ENCODE data around the gene STK10. TPM values are rescaled to one million over a fixed set of nuclear protein-coding genes. Genes with fewer than 3 reads are reported as not detected.

STK10 gene
- total RNA-seq, 2 donors from 2014 or later = 25.6 to 39.2 TPM

DNA sequence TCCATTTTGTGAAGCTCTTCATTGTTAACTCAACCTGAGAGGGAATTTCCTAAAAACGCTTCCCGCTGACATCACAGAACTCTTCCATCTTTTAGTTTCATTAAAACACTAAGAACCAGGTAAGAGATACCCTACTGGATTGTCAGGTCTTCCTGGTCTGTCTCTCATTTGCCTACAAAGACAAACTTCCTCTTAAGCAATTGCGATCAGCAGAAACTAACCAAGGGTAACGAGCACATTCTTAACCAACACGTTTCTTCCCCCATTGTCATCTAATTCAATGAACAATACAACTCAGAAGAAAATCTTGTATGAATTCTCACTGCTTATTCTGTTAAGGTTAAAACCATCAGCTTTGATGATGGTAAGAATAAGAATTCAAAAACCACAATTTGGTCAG lies 188.1 kb downstream of the STK10 start:
- Histone ChIP-seq H3K36me3 (no peaks in the 10 kb centered on the region), H3K27ac (no peak overlapping the region), H3K4me3 (no peak overlapping the region), H3K9me3 (no peaks in the 10 kb centered on the region), H3K27me3 (replicated peaks; ENCODE audit: insufficient read depth) (no peaks in the 10 kb centered on the region), H3K4me1 (ENCODE audit: control insufficient read depth in 1 of 2, low read depth in 2 of 2) (peaks cover 42 to 72% of the 10 kb centered on the region in 2 donors)
- DNase-seq (ENCODE audit: low spot score) (no peak), ATAC-seq (ENCODE audit: insufficient number of reproducible peaks, low FRiP score, low read depth) (no peak)
- TF ChIP-seq, protein P1, sequence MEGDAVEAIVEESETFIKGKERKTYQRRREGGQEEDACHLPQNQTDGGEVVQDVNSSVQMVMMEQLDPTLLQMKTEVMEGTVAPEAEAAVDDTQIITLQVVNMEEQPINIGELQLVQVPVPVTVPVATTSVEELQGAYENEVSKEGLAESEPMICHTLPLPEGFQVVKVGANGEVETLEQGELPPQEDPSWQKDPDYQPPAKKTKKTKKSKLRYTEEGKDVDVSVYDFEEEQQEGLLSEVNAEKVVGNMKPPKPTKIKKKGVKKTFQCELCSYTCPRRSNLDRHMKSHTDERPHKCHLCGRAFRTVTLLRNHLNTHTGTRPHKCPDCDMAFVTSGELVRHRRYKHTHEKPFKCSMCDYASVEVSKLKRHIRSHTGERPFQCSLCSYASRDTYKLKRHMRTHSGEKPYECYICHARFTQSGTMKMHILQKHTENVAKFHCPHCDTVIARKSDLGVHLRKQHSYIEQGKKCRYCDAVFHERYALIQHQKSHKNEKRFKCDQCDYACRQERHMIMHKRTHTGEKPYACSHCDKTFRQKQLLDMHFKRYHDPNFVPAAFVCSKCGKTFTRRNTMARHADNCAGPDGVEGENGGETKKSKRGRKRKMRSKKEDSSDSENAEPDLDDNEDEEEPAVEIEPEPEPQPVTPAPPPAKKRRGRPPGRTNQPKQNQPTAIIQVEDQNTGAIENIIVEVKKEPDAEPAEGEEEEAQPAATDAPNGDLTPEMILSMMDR (IDR thresholded peaks at IDR 0.05) = no peak

DNA sequence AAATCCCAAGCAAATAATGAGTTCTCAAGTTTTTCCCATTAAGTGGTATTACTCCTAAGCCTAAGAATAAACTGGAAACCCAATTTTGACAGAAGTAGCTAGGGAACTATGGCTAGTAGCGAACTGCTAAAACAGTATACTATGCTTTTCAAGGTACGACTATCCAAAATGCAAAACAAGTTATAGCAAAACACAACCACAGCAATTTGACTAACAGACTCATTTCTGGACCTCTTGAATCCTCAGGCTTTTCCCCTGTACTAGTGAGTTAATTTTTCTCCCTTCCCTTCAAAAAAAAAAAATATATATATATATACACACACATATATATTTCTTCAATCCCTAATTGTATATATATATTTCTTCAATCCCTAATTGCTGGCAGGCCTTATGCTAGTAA lies 188.9 kb downstream of the STK10 start:
- Histone ChIP-seq H3K36me3 (no peaks in the 10 kb centered on the region), H3K27me3 (replicated peaks; ENCODE audit: insufficient read depth) (no peaks in the 10 kb centered on the region), H3K4me3 (no peak overlapping the region), H3K27ac (no peak overlapping the region), H3K9me3 (no peaks in the 10 kb centered on the region), H3K4me1 (ENCODE audit: control insufficient read depth in 1 of 2, low read depth in 2 of 2) (peaks cover 34 to 65% of the 10 kb centered on the region in 2 donors)
- TF ChIP-seq, protein P1 (IDR thresholded peaks at IDR 0.05) = no peak
- ATAC-seq (ENCODE audit: insufficient number of reproducible peaks, low FRiP score, low read depth) (no peak), DNase-seq (ENCODE audit: low spot score) (no peak)

DNA sequence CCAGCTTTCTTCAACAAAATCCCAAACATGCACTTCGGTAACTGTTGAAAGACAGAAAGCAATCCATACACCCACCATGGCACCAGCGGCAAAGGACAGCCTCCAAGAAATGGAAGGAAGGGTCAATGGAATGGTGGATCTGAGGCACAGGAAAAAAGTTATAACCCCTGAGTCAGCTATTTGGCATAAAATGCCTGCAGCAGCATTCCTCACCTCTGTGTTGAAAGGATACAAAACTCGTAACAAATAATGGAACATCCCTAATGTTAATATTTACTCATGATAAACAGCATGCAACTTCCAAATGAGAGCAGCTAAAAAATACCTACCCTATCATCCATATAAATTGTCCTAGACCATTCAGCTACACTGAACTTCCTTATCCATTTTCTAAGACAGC lies 191.0 kb downstream of the STK10 start:
- Histone ChIP-seq H3K4me3 (no peak overlapping the region), H3K27me3 (replicated peaks; ENCODE audit: insufficient read depth) (no peaks in the 10 kb centered on the region), H3K27ac (no peak overlapping the region), H3K4me1 (ENCODE audit: control insufficient read depth in 1 of 2, low read depth in 2 of 2) (peaks cover 21 to 46% of the 10 kb centered on the region in 2 donors), H3K36me3 (no peaks in the 10 kb centered on the region), H3K9me3 (no peaks in the 10 kb centered on the region)
- ATAC-seq (ENCODE audit: insufficient number of reproducible peaks, low FRiP score, low read depth) (no peak), DNase-seq (ENCODE audit: low spot score) (no peak)
- TF ChIP-seq, protein P1 (IDR thresholded peaks at IDR 0.05) = no peak

DNA sequence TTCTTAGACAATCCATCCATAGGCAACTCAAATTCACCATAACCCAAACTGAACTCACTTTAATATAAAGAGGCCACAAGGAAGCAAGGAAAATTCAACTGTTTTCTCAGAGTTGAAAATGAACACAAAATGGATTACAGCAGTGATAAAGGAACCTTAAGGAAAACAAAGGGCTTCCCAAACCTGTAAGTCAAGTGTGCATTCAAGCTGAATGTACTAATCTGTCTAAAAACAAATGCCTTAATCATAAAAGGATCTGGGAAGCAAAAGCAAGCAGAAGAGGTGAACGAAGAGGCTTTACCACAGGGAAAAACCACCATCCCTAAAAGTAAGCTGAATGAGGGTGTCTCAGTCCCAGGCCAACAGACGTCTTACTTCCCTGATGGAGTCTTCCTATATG lies 195.2 kb downstream of the STK10 start:
- Histone ChIP-seq H3K27me3 (replicated peaks; ENCODE audit: insufficient read depth) (no peaks in the 10 kb centered on the region), H3K9me3 (no peaks in the 10 kb centered on the region), H3K4me1 (ENCODE audit: control insufficient read depth in 1 of 2, low read depth in 2 of 2) (peaks cover 3 to 32% of the 10 kb centered on the region in 2 donors), H3K36me3 (no peaks in the 10 kb centered on the region), H3K4me3 (no peak overlapping the region), H3K27ac (no peak overlapping the region)
- TF ChIP-seq, protein P1 (IDR thresholded peaks at IDR 0.05) = no peak
- DNase-seq (ENCODE audit: low spot score) (no peak), ATAC-seq (ENCODE audit: insufficient number of reproducible peaks, low FRiP score, low read depth) (no peak)

DNA sequence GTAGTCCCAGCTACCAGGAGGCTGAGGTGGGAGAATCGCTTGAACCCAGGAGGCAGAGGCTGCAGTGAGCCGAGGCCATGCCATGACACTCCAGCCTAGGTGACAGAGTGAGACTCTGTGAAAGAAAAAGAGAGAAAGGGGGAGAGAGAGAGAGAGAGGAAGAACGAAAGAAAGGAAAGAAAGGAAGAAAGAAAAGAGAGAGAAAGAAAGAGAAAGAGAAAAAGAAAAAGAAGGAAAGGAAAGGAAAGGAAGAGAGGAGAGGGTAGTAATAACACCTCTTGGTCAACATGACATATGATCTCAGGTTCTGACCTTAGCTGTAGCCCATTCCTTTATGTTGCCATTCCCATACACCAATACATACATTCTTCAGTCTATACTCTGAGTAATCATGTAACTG lies 195.7 kb downstream of the STK10 start:
- Histone ChIP-seq H3K27ac (no peak overlapping the region), H3K4me3 (no peak overlapping the region), H3K9me3 (no peaks in the 10 kb centered on the region), H3K36me3 (no peaks in the 10 kb centered on the region), H3K27me3 (replicated peaks; ENCODE audit: insufficient read depth) (no peaks in the 10 kb centered on the region), H3K4me1 (ENCODE audit: control insufficient read depth in 1 of 2, low read depth in 2 of 2) (peaks cover 3 to 32% of the 10 kb centered on the region in 2 donors)
- TF ChIP-seq, protein P1 (IDR thresholded peaks at IDR 0.05) = no peak
- DNase-seq (ENCODE audit: low spot score) = no peak
- ATAC-seq (ENCODE audit: insufficient number of reproducible peaks, low FRiP score, low read depth) = no peak

Other genes with a start within 250 kb of the STK10 start
- gene FBXW11, start 181.6 kb downstream of the STK10 start, total RNA-seq = 10 to 100 TPM; 77.8 to 91.2 TPM
- not detected for gene EFCAB9, start 5.9 kb upstream of the STK10 start, total RNA-seq
- 10 to 100 TPM; 16.1 to 17.8 TPM for gene UBTD2, start 95.5 kb upstream of the STK10 start, total RNA-seq

Measured in thoracic aorta (tissue), 2 donors.